ENCODE measurements around the gene NFASC.

NFASC gene

DNA sequence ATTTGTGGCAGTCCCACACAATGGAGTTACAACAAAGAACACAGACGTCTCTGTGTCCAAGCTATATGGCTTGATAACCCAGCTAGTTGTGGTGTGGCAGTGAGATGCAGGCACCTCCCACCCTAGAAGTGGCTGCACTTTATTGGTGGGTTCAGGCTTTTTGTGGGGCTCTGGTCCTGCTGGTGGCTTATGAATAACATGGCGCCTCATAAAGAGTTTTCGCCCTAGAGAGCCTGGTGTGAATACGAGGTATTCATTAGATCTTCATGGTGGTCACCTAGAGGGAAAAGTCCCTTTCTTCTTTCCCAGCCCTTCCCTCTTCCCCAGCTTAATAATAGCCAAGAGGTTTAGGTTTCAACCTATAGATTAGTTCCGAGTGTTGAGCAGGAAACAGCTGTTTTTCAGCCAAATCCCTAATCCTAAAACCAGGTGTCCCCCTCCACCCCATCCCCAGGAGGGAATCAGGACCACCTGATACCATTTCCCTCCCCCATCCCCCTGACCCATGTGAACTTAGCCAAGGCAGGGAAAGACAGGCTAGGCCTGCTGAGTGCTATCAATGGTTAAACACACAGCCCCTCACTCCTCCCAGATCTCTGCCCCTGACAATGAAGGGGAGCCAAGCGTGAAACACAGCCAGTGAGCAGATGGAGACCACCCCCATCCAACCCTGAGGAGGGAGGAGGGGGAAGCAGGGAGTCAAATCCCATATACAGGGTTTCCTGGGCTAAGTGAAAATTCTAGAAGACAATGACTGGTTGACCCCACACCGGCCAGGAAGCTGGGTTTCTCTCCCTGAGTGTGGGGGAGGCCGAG is 58.2 kb downstream of the NFASC start:
- no peak for DNase-seq (ENCODE audit: low read depth)

DNA sequence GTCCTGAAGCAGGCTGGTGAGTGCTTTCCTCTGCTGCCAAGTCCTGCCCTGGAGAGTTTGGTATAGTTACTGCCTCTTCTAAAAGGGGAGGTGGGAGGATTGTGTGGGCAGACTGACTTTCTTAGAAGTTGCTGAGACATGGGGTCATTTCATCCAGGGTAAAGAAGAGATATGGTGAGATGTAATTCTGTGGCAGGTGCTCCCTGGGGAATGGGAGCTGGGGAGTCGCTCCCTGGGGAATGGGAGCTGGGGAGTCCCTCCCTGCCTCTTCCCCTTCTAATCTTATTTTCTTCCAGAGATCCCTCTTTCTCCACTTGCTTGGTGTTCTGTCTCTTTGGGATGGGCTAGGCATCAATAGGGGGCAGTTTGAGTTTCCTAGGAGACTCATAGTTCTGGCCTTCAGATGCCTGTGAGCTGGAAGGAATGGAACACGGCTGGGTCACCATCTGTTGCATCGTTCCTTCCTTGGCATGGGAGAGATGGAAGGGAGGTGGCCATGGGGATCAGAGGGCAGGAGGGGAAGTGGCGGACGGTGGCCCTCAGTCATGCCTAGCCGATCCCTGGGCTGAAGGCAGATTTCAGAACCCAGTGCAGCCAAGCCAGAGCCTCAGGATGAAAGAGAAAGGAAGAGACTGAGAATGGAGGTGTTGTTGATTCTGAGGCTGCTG is 59.0 kb downstream of the NFASC start:
- no peak for DNase-seq (ENCODE audit: low read depth)

DNA sequence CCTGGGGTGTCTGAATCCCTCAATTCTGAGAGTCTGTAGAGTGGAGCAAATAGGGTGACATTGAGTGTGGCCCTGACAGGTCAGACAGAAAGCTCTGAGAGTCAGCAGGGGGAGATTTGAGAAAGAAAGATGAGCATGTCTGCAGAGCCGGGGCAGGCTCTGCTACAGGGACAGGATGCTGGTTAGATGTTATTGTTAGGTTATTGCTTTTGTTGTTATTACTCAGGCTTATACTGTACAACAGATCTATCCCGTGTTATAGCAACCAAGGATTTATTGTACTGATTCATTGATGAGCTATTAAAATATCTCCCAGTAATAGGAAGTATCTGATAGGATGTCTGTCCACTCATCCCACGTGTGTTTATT is 59.5 kb downstream of the NFASC start:
- DNase-seq (ENCODE audit: low read depth), result no peak

DNA sequence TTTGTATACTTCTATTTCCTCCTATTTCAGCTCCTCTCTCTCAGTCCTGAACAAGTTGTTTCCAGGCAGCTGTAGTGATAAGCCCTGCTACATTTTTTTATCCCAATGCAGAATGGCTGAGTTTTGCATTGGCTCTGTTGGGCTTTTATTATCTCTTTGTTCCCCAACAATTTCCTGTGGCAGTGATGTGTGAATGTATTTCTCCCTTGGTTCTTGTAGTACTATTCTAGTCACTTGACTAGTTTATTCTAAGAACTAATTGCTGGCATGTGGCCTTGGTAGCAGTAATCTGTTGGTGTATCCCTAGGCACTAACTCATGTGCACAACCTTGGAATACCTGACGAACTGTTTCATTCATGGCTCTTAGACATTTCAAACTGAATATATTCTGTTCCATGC is 60.7 kb downstream of the NFASC start:
- DNase-seq (ENCODE audit: low read depth), result no peak

DNA sequence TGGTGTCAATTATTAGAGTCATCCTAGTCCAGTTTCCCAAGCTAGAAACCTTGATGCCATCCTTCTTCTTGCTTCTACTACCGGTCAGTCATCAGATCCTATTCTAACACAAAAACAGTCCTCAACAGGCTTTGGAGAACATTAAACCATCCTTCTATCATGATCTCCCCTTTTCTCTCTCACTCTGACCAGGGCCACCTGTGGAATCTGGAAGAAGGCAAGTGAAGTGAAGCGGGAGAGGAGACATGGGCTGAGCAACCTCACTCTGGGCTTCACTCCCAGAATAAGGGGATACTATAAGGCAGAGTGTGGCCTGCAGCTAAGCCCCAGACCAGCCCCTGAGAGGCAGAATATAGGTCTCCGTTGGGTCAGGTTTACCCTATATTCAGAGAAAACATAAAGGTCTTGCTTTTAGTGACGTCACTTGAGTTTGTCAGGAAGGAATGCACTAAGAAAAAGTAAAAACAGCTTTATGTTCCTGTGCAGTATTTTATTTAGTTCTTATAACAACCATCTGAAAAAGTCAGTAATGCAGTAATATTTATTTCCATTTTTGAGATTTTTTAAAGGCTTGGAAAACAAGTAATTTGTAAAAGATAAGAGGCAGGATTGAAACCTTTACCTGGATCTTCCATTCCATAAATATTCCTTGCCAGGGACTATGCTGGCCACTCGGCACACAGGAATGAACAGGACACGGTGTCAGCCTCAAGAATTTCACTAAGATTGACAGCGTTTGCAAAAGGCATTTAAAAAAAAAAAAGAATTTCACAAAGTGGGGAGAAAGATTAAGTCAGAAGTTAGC is 61.3 kb downstream of the NFASC start:
- no peak for DNase-seq (ENCODE audit: low read depth)

DNA sequence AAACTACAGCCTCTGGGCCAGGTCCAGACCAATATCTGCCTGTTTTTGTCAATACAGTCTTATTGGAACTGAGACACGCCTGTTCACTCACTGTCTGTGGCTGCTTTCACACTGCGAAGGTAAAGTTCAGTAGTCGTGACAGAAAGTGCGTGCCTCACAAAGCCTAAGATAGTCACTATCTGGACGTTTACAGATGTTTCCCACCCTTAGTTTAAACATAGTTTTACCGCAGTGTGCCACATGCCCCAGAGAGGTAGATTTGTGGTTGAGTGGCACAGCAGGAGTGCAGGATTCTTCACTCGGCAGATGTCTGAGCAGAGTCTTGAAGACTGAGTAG is 61.9 kb downstream of the NFASC start:
- DNase-seq (ENCODE audit: low read depth), result no peak

DNA sequence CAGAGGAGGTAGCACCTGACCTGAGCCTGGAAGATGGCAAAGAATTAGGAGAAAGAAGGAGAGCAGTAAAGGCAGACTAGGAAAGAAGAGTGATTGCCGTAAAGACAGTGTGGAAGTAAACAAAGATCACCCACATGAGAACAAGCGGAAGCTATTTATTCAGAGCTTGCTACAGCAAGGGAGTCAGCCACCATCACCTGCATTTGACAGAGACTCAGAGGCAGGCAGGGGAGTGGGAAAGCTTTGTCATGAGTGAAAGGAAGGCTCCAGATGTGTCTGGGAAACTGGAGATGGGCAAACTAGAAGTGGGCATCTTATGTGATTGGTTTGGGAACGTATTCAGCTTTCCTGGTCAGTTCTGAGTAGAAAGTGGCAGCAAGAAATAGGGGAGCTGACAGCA is 64.5 kb downstream of the NFASC start:
- no peak for DNase-seq (ENCODE audit: low read depth)

DNA sequence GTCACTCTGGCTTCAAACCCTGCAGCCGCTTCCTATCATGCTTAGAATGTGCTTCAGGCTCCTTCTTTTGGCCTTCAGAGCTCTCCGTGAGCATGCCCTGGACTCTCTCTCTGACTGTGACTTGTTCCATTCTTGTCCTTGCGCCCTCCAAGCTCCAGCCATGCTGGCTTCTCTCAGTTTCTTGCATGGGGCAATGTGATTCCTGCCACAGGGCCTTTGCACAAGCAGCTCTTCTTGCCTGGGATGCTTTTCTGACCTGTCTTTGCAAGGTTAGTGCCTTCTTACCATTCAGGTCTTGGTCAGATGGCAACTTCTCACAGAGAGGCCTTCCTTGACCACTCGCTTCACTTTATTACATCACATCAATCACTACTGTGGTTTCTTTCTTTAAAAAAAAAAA is 66.1 kb downstream of the NFASC start:
- no peak for DNase-seq (ENCODE audit: low read depth)

DNA sequence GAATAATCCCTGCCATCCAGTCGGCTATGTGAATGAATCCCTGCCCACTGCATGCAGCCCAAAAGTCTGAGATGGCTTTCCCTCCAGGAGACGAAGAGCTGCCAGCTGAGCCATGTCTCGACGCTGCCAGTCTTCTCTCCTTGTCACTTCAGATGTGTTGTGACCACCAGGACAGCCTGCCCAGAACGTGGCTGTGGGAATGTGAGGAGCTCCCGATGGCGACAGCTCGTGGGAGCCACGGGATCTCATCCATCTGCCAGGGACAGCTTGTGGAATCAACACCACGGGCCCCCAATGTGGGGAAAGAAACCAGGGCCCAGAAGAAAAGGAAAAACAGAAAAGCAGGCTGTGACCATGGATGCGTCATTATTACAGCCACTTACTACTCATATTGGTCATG is 67.2 kb downstream of the NFASC start:
- DNase-seq (ENCODE audit: low read depth), result no peak

DNA sequence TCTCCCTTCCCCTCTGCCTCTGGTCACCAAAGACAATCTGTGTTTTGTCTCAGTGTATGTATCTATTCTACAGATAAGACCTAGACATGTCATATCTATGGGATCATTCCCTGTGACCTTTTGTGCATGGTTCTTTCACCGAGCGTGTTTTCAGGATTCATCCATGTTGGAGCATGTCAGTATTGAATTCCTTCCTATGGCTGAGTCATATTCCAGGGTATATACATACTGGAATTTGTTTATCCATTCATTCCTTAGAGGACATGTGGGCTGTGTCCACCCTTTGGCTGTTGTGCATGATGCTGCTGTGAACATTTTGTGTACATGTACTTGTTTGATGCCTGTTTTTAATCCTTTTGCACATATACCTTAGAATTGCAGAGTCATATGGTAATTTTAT is 69.9 kb downstream of the NFASC start:
- DNase-seq (ENCODE audit: low read depth), result no peak

DNA sequence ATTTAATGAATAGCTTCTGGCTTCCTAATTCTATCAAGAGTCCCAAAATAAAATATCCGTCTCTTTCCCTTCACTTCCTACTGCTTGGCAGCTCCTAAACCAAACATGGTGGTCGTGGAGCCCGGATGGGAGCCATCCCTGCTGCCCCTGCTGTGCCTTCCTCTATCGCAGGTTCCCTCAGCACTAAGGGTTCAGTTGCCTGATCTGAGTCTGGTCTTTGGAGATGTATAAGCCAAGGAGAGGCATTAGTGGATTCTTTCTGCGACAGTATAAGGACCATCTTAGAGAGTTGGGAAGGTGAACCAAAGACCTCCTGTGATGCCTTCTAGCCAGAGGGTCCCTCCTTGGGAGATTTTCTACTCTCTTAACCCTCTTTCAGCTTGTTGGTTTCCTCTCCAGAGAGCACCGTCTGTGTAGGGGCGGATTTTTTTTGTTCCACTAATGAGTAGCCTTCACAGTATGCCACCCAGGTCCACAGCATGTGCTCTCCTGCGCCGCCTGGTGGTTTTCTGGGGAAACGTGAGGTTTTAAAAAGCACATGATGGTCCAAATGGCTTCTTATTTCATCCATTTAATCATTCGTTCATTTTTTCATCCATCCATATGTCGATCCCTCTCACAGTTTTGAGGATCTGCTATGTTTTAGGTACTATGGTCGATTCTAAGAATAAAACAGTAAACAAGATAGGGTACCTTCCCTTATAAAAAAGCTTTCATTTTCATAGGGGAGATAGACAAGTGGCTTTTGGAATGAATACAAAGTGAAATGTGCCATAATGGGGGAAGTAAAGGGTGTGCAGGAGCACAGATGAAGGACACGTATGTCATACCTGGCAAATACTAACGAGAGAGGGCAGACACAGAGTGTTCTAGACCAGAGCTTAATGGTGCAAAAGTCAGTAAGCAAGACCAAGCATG is 71.0 kb downstream of the NFASC start:
- DNase-seq (ENCODE audit: low read depth), result no peak

DNA sequence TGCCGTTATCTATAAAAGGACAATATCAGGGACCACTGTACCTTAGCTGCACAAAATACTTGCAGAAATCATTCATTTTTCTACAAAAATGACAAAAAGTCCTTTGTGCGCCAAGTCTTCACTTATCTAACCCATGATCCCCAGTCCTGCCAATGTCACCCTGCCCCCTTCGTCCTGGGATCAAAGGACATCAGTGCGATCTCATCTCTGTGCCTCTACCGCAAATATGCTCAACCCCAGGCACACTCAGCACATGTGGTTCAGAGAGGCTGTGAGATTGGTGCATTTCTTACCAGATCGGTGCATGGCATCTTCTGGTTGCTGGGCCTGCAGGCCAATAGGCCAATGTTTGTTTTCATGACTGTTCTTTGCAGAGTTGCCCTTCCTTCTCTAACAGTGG is 72.8 kb downstream of the NFASC start:
- DNase-seq (ENCODE audit: low read depth), result no peak

DNA sequence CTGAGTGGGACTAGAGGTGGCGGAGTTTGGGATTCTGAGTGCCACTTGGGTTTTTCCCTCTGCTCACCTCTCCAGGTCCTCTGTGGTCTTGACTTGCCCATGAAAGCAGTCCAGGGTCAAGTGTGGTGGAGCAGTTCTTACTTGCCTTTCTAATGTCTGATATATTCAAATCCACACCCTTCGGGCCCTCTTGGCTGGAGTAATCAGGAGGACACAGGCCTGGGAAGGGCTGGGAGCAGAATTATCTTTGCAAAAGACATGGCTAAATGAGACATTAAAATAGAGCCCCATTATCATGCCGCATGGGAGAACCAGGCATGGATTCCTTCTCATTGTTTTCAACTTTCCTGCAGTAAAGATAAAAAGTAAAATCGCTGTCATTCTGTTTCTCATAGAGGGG is 74.0 kb downstream of the NFASC start:
- DNase-seq (ENCODE audit: low read depth), result no peak

DNA sequence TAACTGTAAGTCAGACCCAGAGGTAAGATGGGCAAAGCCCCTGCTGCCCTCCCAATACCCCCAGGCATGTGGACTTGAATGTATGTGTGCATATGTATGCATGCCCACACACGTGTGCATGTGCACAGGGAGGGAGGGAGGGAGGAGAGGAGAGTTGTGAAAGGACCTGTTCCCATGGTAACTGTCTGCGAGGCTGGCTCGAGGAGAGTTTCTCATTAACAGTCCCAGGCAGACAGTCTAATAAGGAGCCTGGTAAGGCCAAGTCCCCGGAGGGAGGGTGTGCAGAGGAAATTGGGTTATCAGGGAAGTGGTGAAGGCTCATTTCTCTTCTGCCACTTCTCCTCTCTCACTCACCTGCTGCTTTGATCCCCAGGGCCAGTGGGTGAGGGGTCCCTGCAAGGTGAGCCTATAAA is 74.9 kb downstream of the NFASC start:
- DNase-seq (ENCODE audit: low read depth), result no peak

DNA sequence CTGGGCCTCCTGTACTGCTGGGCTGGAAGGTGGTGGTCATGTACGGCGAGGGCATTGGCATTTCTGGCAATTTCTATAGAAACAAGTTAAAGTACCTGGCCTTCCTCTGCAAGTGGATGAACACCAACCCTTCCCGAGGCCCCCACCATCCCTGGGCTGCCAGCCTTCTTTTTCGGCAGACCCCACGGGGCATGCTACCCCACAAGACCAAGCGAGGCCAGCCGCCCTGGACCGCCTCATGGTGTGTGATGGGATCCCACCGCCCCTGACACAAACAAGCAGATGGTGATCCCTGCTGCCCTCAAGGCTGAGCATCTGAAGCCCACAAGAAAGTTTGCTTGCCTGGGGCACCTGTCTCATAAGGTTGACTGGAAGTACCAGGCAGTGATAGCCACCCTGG is 76.0 kb downstream of the NFASC start:
- no peak for DNase-seq (ENCODE audit: low read depth)

DNA sequence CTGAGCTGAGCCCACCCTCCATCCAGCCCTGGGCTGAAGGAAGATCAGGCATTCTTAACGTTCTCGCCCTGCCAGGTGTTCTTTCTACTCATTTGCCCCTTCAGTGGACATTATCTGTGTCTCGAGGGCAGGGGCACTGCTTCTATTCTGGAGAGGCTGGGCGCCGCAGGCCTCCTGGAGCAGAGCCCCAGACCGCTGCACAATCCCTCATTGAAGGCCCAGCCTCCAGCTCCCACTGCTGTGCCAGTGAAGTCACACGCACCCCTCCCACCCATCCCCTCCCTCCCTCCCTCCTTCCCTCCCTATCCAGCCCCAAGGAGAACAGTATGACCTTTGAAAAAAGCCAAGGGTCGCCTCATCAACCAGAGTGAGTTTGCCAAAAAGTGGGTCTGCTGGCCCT is 76.7 kb downstream of the NFASC start:
- DNase-seq (ENCODE audit: low read depth), result no peak

DNA sequence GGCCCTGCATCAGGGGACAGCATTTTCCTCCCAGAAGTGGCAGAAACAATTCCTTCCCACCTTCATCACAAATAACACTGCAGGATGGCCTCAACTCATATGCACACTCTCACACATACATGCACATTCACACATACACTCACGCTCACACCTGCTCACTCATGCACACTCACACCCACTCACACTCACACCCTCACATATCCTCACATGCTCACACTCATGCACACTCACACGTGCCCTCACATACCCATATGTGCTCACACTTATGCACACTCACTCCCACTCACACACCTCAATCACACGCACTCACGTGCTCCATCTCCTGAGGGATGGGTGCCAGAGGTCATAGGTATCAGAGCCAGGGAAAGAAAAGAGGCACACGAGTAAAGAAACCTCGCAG is 77.1 kb downstream of the NFASC start:
- DNase-seq (ENCODE audit: low read depth), result no peak

DNA sequence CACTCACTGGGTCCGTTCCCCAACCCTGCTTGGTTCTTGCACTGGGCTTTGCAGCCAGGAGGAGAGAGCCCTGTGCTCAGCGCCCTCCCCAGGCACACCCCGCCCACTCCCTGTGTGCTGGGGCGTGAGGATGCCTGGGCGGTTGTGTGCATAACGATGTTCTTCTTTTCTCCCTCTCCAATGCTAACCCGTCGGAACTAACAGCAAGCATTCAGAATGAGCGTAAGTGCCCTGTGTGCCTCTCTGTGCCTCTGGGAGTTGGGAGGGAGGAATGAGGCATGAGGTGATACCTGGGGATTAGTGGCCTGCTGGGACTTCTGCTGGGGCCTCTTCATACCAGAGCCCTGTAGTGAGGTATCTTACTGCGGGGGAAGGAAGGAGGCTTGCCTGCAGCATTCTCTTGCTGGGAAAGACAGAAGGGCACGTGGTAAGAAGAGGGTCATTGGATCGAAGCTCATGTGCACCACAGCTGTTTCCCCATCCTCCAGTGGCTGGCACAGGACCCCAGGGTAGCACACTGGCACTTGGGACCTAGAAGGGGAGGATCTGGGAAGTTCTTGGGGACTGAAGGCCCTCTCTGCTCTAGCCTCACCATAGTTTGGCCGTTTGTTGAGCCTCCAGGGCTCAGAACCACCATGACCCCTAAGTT is 79.8 kb downstream of the NFASC start:
- no peak for DNase-seq (ENCODE audit: low read depth)

DNA sequence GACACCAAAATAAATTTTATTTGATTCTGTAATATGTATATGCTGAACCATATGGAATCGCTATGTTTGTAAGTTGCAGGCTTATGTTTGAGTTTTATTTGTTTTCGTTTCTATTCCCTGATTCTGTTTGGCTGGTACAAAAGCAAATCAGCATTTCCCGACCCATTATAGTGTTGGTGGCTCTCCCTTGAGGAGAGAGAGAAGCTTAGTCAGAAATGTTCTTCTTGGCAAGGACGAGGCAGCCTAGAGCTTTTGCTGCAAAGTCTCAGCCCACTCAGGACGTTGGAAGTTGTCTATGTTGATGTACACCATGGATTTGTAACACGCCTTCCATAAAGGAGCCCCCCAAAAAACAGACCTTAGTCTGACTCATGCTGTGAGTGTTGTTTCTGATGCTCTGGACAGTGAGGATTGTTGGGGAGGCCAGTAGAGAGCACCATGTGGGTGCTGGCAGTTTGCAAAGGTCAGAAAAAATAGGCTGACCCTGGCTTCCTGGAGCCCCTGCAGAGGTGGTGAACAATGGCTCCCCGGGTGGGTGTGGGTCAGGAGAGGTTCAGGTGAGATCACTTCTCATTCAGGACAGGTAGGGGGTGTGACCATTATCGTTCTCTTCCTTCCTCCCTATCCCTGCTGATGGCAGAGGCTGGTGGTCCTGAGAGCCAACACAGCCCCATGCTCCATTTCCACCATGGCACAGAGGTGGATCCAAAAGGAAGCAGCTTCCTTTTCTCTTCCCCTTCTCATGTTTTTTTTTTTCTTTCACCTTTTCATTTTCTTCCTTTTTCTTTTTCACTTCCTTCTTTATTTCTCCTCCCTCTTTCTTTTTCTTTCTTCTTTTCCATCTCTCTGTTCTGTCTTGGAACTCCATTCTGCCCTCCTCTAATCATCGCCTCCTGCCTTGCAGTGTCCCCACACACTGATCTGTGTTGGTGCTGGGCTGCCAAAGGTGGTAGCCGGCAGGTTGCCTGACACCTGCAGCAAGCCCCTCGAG is 88.0 kb downstream of the NFASC start:
- DNase-seq (ENCODE audit: low read depth), result no peak

DNA sequence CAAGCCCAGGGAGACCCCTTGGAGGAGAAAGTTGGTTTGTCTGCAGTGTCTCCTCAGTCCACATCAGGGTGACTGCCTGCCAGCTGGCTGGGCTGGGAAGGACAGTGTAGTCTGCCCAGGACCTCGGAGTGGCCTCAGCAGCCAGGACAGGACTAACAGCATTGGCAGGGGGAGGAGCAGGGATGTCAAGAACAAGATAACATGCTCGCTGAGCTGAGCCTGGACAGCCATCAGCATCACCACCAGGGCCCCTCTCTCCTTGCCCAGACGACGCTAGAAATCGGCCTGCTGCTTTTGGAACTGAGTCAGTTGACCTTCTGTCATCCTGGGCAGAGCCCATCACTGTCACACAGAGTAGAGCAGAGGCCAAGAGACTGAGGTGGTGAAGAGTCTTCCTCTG is 88.7 kb downstream of the NFASC start:
- DNase-seq (ENCODE audit: low read depth), result no peak
